MM.1S (cell line): ENCODE results near the gene CEACAM20.

ENCODE experiments used
- DNase-seq: peaks from one replicate; pipeline ENCODE4 v3.0.0-alpha.2; 2015
- H2AFZ ChIP-seq: fragments of 300-600 bp; sonication (generic); 2 replicates; pipeline ENCODE4 v1.6.0; 2016; ENCODE audit warnings: antibody characterized with exemption, low read length
- H3F3A ChIP-seq: fragments of 300-600 bp; sonication (generic); 2 replicates; pipeline ENCODE4 v1.6.1; 2016; ENCODE audit warnings: mild to moderate bottlenecking, antibody characterized with exemption, low read length, moderate library complexity, mixed read lengths; ENCODE audit not compliant: insufficient read depth
- H3K27ac ChIP-seq: fragments of 300-600 bp; sonication (generic); 2 replicates; pipeline ENCODE4 v1.5.1; 2016; ENCODE audit warnings: mild to moderate bottlenecking, low read length
- H3K27me3 ChIP-seq: fragments of 300-600 bp; sonication (generic); replicated peaks from 2 replicates; pipeline ENCODE4 v1.6.0; 2016; ENCODE audit warnings: low read length; ENCODE audit not compliant: insufficient read depth
- H3K36me3 ChIP-seq: fragments of 300-600 bp; sonication (generic); replicated peaks from 2 replicates; pipeline ENCODE4 v1.6.1; 2016; ENCODE audit warnings: mild to moderate bottlenecking, low read length, mixed read lengths; ENCODE audit not compliant: insufficient read depth
- H3K4me1 ChIP-seq: fragments of 300-600 bp; sonication (generic); 2 replicates; pipeline ENCODE4 v1.6.1; 2016; ENCODE audit warnings: low read length, mixed read lengths
- H3K4me2 ChIP-seq: fragments of 300-600 bp; sonication (generic); 2 replicates; pipeline ENCODE4 v1.6.0; 2016; ENCODE audit warnings: low read depth, low read length
- H3K4me3 ChIP-seq: fragments of 300-600 bp; sonication (generic); 2 replicates; pipeline ENCODE4 v1.5.1; 2016; ENCODE audit warnings: low read length, mixed read lengths
- H3K79me2 ChIP-seq: fragments of 300-600 bp; sonication (generic); 2 replicates; pipeline ENCODE4 v1.6.1; 2016; ENCODE audit warnings: mixed run types, low read length, mixed read lengths
- H3K9ac ChIP-seq: fragments of 300-600 bp; sonication (generic); 2 replicates; pipeline ENCODE4 v1.6.1; 2016; ENCODE audit warnings: low read length, mixed read lengths
- H3K9me2 ChIP-seq: fragments of 300-600 bp; sonication (generic); replicated peaks from 2 replicates; pipeline ENCODE4 v1.6.1; 2016; ENCODE audit warnings: mild to moderate bottlenecking, low read length, mixed read lengths; ENCODE audit not compliant: insufficient read depth
- H3K9me3 ChIP-seq: fragments of 300-600 bp; sonication (generic); replicated peaks from 2 replicates; pipeline ENCODE4 v1.6.1; 2016; ENCODE audit warnings: mild to moderate bottlenecking, low read length, mixed read lengths; ENCODE audit not compliant: insufficient read depth
- H4K20me1 ChIP-seq: fragments of 300-600 bp; sonication (generic); 2 replicates; pipeline ENCODE4 v1.6.1; 2016; ENCODE audit warnings: mild to moderate bottlenecking, low read length, moderate library complexity, mixed read lengths; ENCODE audit not compliant: insufficient read depth
- EZH2 ChIP-seq: fragments of 300-600 bp; sonication (generic); optimal IDR thresholded peaks from 2 replicates; pipeline ENCODE3; 2017; ENCODE audit warnings: low read depth, mild to moderate bottlenecking, antibody characterized with exemption, low read length, mixed read lengths
- EZH2phosphoT487 ChIP-seq: fragments of 300-600 bp; sonication (generic); IDR thresholded peaks from 2 replicates; pipeline ENCODE4 v1.6.1; 2018; ENCODE audit warnings: antibody characterized with exemption, low read length
- TF ChIP-seq, protein P1 (sequence below): fragments of 300-600 bp; sonication (generic); IDR thresholded peaks from 2 replicates; pipeline ENCODE4 v1.5.1; 2016; ENCODE audit warnings: antibody characterized with exemption, low read length, mixed read lengths

Gene CEACAM20

DNA sequence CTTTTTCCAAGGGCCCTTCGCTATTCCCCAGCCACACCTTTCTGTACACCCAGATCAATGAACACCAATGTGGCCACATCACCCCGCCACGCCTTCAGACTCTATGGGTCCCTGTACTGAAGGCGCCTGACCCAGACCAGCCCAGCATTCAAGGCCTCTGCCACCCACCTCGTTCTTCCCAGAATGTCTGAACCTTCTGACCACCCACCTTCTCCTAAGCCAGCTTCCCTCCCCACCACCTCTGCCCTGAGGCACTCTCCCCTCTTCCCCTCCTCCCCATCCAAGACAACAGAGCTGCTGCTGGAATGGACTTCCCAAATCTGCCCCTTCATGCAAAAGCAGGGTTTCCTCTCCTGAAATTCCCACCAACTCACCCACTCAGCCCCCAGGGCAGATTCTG lies 3.3 kb upstream of the CEACAM20 start:
- Histone ChIP-seq H3K9ac (no peak overlapping the region), H3K9me3 (no peaks in the 10 kb centered on the region), H3K4me1 (no peaks in the 10 kb centered on the region), H4K20me1 (no peaks in the 10 kb centered on the region), H3K27ac (no peak overlapping the region), H2AFZ (no peak overlapping the region), H3K79me2 (no peaks in the 10 kb centered on the region), H3K36me3 (no peaks in the 10 kb centered on the region), H3K9me2 (no peaks in the 10 kb centered on the region), H3K4me2 (no peak overlapping the region), H3F3A (no peaks in the 10 kb centered on the region), H3K4me3 (no peak overlapping the region), H3K27me3 (peaks cover 5% of the 10 kb centered on the region; the same call in 1 of the 2 replicates)
- no peak for TF ChIP-seq EZH2phosphoT487
- DNase-seq: no peak

DNA sequence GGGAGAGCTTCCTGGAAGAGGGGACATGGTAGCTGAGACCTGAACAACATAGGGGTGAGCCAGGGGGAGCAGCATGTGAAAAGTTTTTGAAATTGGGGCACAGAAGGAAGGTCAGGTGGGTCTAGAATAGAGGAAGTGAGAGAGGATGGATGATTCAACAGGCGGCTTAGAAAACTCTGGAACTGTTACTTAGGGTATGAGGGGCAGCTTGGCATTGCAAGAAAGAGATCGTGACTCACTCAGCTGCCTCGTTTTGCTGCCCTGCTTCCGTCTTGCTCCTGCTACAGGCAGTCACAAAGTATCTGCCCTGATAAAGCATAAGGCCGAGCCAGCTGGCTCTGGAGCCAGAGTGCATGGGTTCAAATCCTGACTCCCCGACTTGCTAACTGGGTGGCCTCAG lies 1.3 kb upstream of the CEACAM20 start:
- Histone ChIP-seq H3K9me2 (no peaks in the 10 kb centered on the region), H3F3A (no peaks in the 10 kb centered on the region), H3K36me3 (no peaks in the 10 kb centered on the region), H4K20me1 (no peaks in the 10 kb centered on the region), H2AFZ (no peak overlapping the region), H3K27ac (no peak overlapping the region), H3K9me3 (no peaks in the 10 kb centered on the region), H3K9ac (no peak overlapping the region), H3K4me1 (no peaks in the 10 kb centered on the region), H3K4me2 (no peak overlapping the region), H3K79me2 (no peaks in the 10 kb centered on the region), H3K4me3 (no peak overlapping the region), H3K27me3 (peaks cover 5% of the 10 kb centered on the region; the same call in 1 of the 2 replicates)
- no peak for TF ChIP-seq EZH2phosphoT487
- no peak for TF ChIP-seq EZH2
- TF ChIP-seq, protein P1, sequence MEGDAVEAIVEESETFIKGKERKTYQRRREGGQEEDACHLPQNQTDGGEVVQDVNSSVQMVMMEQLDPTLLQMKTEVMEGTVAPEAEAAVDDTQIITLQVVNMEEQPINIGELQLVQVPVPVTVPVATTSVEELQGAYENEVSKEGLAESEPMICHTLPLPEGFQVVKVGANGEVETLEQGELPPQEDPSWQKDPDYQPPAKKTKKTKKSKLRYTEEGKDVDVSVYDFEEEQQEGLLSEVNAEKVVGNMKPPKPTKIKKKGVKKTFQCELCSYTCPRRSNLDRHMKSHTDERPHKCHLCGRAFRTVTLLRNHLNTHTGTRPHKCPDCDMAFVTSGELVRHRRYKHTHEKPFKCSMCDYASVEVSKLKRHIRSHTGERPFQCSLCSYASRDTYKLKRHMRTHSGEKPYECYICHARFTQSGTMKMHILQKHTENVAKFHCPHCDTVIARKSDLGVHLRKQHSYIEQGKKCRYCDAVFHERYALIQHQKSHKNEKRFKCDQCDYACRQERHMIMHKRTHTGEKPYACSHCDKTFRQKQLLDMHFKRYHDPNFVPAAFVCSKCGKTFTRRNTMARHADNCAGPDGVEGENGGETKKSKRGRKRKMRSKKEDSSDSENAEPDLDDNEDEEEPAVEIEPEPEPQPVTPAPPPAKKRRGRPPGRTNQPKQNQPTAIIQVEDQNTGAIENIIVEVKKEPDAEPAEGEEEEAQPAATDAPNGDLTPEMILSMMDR: no peak
- DNase-seq: no peak

DNA sequence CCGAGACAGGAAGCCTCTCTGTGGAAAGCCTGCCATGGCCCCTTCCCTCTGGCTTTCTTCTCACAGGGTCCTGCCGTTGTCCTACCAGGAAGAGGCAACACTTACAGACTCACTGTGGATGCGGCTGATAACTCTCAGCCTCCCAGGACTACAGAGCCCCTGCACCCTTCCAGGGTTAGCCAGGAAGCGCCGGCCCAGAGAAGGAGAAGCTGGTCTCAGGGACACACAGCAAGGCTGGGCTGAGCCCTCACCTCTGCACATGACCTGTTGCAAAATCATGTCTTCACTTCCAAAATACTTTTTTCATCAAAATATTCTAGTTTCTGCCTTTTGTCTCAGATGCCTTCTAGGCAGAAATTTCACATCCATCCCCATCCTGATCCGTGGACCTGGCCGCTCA lies 1.9 kb downstream of the CEACAM20 start:
- Histone ChIP-seq H3K9me3 (no peaks in the 10 kb centered on the region), H3K27ac (no peak overlapping the region), H2AFZ (no peak overlapping the region), H3K9me2 (no peaks in the 10 kb centered on the region), H3K27me3 (peaks cover 7% of the 10 kb centered on the region; the same call in 1 of the 2 replicates), H3K9ac (no peak overlapping the region), H3K79me2 (no peaks in the 10 kb centered on the region), H4K20me1 (no peaks in the 10 kb centered on the region), H3F3A (no peaks in the 10 kb centered on the region), H3K4me3 (no peak overlapping the region), H3K36me3 (no peaks in the 10 kb centered on the region), H3K4me2 (no peak overlapping the region), H3K4me1 (no peaks in the 10 kb centered on the region)
- TF ChIP-seq EZH2phosphoT487: no peak
- TF ChIP-seq EZH2: no peak
- TF ChIP-seq, protein P1: no peak
- DNase-seq: no peak

DNA sequence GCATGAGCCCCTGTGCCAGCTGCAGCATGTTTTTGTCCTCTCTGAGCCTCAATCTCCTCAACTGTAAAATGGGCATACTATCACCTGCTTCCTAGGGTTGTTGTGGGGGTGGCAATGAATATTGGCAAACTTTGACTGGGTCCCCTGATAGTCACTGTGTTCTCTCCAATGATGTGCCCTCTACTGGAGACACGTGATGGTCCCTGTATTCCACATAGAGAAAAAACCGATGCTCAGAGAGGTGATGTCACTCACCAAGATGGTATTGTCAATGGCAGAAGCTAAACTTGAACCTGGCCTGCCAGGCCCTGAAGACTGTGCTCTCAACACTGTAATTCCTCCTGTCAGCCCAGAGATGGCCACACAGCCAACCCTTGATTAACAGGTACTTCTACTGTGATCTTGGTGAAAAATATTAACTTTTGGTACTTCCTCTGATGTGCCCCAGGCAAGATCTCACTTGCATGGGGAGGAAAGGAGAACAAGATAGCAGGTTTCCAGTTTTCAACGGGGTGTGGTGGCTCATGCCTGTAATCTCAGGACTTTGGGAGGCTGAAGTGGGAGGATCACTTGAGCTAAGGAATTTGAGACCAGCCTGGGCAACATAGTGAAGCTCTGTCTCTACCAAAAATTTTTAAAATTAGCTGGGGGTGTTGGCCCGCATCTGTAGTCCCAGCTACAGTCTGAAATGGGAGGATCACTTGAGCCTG lies 3.6 kb downstream of the CEACAM20 start:
- H3K9ac ChIP-seq: no peak overlapping the region
- H3K4me2 ChIP-seq: no peak overlapping the region
- H3K27me3 ChIP-seq: peaks cover 7% of the 10 kb centered on the region; the same call in 1 of the 2 replicates
- H3K36me3 ChIP-seq: no peaks in the 10 kb centered on the region
- no peak overlapping the region for H3K27ac ChIP-seq
- TF ChIP-seq EZH2 (no peak), EZH2phosphoT487 (no peak)
- TF ChIP-seq, protein P1: no peak
- no peaks in the 10 kb centered on the region for H3K9me3 ChIP-seq
- H3K4me3 ChIP-seq: no peak overlapping the region
- no peaks in the 10 kb centered on the region for H3K79me2 ChIP-seq
- H3K4me1 ChIP-seq: no peaks in the 10 kb centered on the region
- H4K20me1 ChIP-seq: no peaks in the 10 kb centered on the region
- no peak overlapping the region for H2AFZ ChIP-seq
- H3K9me2 ChIP-seq: no peaks in the 10 kb centered on the region
- H3F3A ChIP-seq: no peaks in the 10 kb centered on the region
- no peak for DNase-seq
